Vagina (tissue), 2 donors: ENCODE results near the gene ZNF536. TPM values are rescaled to one million over a fixed set of nuclear protein-coding genes. Genes with fewer than 3 reads are reported as not detected.

ENCODE experiments used
- DNase-seq, 2 donors: peaks; one replicate each; pipeline ENCODE4 v3.0.0-alpha.2; 2017; ENCODE audit errors: extremely low spot score in 2 of 2
- H3K27ac ChIP-seq: fragments of 200-600 bp; sonication (generic); one replicate; pipeline ENCODE4 v1.5.1; 2019
- H3K27me3 ChIP-seq: fragments of 200-600 bp; sonication (generic); one replicate; pipeline ENCODE4 v1.5.1; 2019
- H3K36me3 ChIP-seq, 2 donors: fragments of 200-600 bp; sonication (generic); one replicate each; pipeline ENCODE4 v1.5.1; 2017 to 2019
- H3K4me1 ChIP-seq: fragments of 200-600 bp; sonication (generic); one replicate; pipeline ENCODE4 v1.5.1; 2019
- H3K4me3 ChIP-seq, 2 donors: fragments of 200-600 bp; sonication (generic); 1 replicate in 1 of 2; 2 replicates in 1 of 2; pipeline ENCODE4 v1.5.1; 2016 to 2019
- H3K9me3 ChIP-seq: fragments of 200-600 bp; sonication (generic); one replicate; pipeline ENCODE4 v1.5.1; 2019
- CTCF ChIP-seq, 3 experiments: fragments of 450-650 bp in 2 of 3; fragments of 200-600 bp in 1 of 3; sonication (generic) in 1 of 3; IDR thresholded peaks; one replicate each; pipeline ENCODE4 v1.5.1; 2017 to 2019; ENCODE audit warnings: antibody characterized with exemption in 3 of 3, mild to moderate bottlenecking in 2 of 3, moderate library complexity in 2 of 3
- POLR2A ChIP-seq, 2 donors: fragments of 450-650 bp; IDR thresholded peaks; one replicate each; pipeline ENCODE4 v1.6.1; 2017; ENCODE audit warnings: antibody characterized with exemption in 2 of 2, mild to moderate bottlenecking in 2 of 2, moderate library complexity in 2 of 2
- POLR2AphosphoS5 ChIP-seq, 2 donors: sonication (generic); formaldehyde crosslinking; IDR thresholded peaks; one replicate each; pipeline ENCODE4 v1.9.0; 2017; ENCODE audit warnings: antibody characterized with exemption in 2 of 2, mild to moderate bottlenecking in 2 of 2, low read depth in 1 of 2; ENCODE audit not compliant: insufficient read depth in 1 of 2
- intact Hi-C: fragments of 100-400 bp; cut with DNase I; formaldehyde crosslinking; loops from one replicate; pipeline ENCODE4 v1.15.1; 2023
- total RNA-seq: library from RNA; depleted of rRNA; stranded (reverse); fragments of >200 nt; gene quantifications from one replicate; pipeline ENCODE4 v1.2.3, GENCODE V29; 2016

Gene ZNF536
- total RNA-seq, 1 donor from 2014 or later: 2.5 TPM

GRCh38 chr19:30449673-30450072 lies 77.5 kb downstream of the ZNF536 start:
- H3K4me1 ChIP-seq: peaks cover 13% of the 10 kb centered on the region
- peak overlapping the region; percentile 2 for H3K27ac ChIP-seq
- DNase-seq: no peak
- no peaks in the 10 kb centered on the region for H3K9me3 ChIP-seq
- no peaks in the 10 kb centered on the region for H3K36me3 ChIP-seq
- no peaks in the 10 kb centered on the region for H3K27me3 ChIP-seq
- no peak for TF ChIP-seq POLR2A (IDR thresholded peaks at IDR 0.05)
- no peak for TF ChIP-seq POLR2AphosphoS5 (IDR thresholded peaks at IDR 0.05; ENCODE audit: insufficient read depth in 1 of 2, low read depth in 1 of 2)
- TF ChIP-seq CTCF (IDR thresholded peaks at IDR 0.05): no peak
- H3K4me3 ChIP-seq: peak overlapping the region in 1 of 2 donors; percentile 39
- intact Hi-C loops: no loop called here

DNA sequence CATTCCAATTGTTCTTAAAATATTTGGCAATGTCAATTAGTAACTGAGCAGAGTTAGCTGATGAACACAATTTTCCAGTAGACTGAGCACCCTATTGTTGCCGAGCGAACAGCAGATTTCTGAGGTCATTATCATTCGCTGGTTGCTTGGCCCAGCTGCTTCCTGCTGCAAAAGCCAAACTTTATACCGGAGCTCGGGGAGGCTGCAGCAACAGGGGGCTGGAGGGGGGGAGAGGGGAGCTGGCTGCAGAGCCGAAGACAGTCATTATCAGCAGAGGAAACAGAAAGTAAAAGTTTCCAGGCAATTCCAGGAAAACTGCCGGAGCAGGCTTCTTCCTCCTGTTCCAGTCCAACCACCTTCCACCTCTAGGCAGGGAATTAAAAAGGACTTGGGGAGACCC lies 77.9 kb downstream of the ZNF536 start:
- Histone ChIP-seq H3K4me3 (peak overlapping the region; percentile 34 to 39), H3K27ac (peak overlapping the region; percentile 44), H3K36me3 (no peaks in the 10 kb centered on the region), H3K9me3 (no peaks in the 10 kb centered on the region), H3K27me3 (no peaks in the 10 kb centered on the region), H3K4me1 (peaks cover 13% of the 10 kb centered on the region)
- DNase-seq: no peak
- TF ChIP-seq POLR2AphosphoS5 (IDR thresholded peaks at IDR 0.05; ENCODE audit: insufficient read depth in 1 of 2, low read depth in 1 of 2) (no peak), POLR2A (IDR thresholded peaks at IDR 0.05) (no peak), CTCF (IDR thresholded peaks at IDR 0.05) (no peak)
- intact Hi-C loops: no loop called here

DNA sequence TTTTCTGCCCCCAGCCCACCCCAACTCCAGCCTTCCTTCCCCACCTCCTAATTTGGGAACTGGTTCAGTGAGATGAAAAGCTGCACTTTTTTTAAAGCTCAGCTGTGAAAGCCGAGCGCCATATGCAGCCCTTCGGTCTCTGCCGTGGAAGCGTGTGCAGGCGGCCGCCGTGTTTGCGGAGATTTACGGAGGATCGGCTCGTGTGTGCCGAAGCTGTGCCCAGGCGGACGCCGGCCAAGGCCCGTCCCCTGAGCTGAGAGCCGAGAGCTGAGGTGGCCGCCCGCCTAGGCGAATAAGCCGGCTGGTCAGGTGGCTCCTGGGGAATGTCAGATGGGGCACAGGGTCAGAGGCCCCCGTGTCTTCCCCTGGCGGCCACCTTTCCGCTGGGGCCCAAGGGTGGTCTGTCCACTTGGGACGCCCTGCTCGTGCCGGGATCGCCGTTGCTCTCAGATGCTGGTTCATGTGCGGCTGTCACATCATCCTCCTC lies 78.7 kb downstream of the ZNF536 start:
- TF ChIP-seq CTCF (IDR thresholded peaks at IDR 0.05): no peak
- no peak for TF ChIP-seq POLR2A (IDR thresholded peaks at IDR 0.05)
- no peak for TF ChIP-seq POLR2AphosphoS5 (IDR thresholded peaks at IDR 0.05; ENCODE audit: insufficient read depth in 1 of 2, low read depth in 1 of 2)
- H3K36me3 ChIP-seq: no peaks in the 10 kb centered on the region
- DNase-seq: no peak
- no peaks in the 10 kb centered on the region for H3K27me3 ChIP-seq
- H3K4me3 ChIP-seq: peak overlapping the region; percentile 38 to 39
- H3K4me1 ChIP-seq: peaks cover 13% of the 10 kb centered on the region
- peak overlapping the region; percentile 44 for H3K27ac ChIP-seq
- no peaks in the 10 kb centered on the region for H3K9me3 ChIP-seq
- intact Hi-C loops: no loop called here

- no peak for DNase-seq
- Histone ChIP-seq H3K27me3 (no peaks in the 10 kb centered on the region), H3K4me1 (peaks cover 13% of the 10 kb centered on the region), H3K36me3 (no peaks in the 10 kb centered on the region), H3K27ac (no peak overlapping the region), H3K4me3 (no peak overlapping the region), H3K9me3 (no peaks in the 10 kb centered on the region)
- intact Hi-C loops: no loop called here
- no peak for TF ChIP-seq POLR2A (IDR thresholded peaks at IDR 0.05)
- no peak for TF ChIP-seq CTCF (IDR thresholded peaks at IDR 0.05)
- TF ChIP-seq POLR2AphosphoS5 (IDR thresholded peaks at IDR 0.05; ENCODE audit: insufficient read depth in 1 of 2, low read depth in 1 of 2): no peak
These were observed 80.7 kb downstream of the ZNF536 start for GRCh38 chr19:30452931-30453330.

DNA sequence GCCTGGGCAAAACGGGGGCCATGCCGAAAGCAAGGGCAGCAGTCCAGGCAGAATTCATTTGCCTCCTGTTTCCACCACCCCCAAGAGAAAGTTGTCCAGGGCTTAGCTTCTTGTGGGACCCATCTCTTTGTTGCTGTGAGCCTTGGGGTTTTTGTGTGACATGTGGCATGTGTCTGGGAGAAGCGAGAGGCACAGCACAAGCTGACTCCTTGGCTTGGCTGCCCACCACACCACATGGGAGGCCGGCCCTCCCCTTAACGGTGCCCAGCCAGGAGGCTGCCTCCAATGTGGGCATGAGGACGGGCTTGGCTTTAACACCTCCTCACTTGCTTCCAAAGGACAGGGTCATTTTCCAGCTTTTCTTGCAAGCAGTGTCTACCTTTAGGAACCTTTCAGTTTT lies 81.6 kb downstream of the ZNF536 start:
- H3K27ac ChIP-seq: no peak overlapping the region
- no peaks in the 10 kb centered on the region for H3K9me3 ChIP-seq
- H3K4me3 ChIP-seq: no peak overlapping the region
- H3K27me3 ChIP-seq: no peaks in the 10 kb centered on the region
- intact Hi-C loops: no loop called here
- H3K4me1 ChIP-seq: peaks cover 13% of the 10 kb centered on the region
- no peak for DNase-seq
- TF ChIP-seq POLR2A (IDR thresholded peaks at IDR 0.05): no peak
- TF ChIP-seq CTCF (IDR thresholded peaks at IDR 0.05): no peak
- H3K36me3 ChIP-seq: no peaks in the 10 kb centered on the region
